HG03025 (cell line): ENCODE data around the gene TMTC1.
A peak's percentile ranks its signal among the peaks of the same experiment; 100 is the strongest.
"Not testable (repeated sequence)": the region's sequence is repeated elsewhere in the genome, so short reads cannot be mapped to it uniquely, and the experiment has no call there.

Experiments
- ATAC-seq: cut with Tn5 transposase; IDR thresholded peaks from one replicate; pipeline ENCODE4 v1.9.1; 2021; ENCODE audit warnings: mild to moderate bottlenecking, moderate library complexity; ENCODE audit not compliant: unreplicated experiment, low FRiP score

Gene TMTC1

DNA sequence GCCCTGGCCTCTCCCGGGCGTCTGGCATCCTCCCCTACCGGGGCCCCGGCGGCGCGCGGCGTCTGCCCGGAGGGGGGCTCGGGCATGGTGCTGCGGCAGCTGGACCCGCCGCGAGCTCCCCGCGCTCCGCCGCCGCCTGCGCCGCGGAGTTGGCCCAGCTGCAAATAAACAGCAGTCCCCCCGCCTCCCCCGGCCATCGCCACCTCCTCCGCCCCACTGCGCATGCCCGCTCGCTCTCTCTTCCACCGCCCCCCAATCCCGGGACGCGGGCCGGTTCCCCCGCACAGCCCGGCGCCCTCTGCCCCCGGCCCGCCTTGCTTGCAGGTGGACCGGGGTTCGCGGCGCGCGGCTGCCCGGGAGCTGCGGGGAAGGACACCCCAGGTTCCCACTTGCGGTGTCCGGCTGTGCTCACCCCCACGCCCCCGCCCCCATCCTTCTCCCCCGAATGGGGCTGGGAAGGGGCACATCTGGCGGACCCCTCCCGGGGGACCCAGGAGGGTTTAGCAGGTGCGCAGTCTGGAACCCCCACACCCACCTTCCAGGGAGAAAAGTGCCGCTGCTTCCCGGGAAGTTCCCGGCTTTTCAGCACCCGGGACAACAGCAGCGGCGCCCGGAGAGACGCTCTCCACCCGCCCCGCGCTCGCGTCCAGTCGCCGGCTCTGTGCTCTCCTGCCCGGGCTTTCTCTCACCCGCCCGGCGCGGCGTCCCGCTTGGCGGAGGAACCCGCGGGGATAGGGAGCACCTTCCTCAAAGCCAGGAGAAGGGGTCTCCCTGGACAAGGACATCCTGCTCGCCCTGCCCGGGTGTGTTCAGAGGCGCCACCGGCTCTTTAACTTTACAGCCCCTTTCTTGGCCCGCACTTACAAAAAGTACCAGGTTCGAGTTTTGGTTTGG lies at the start of gene TMTC1:
TMTC1 (minus strand) TSS at position 170 of the 894 bp plus-strand sequence. CDS start 191 bp downstream, outside the sequence.
- ATAC-seq = no peak

DNA sequence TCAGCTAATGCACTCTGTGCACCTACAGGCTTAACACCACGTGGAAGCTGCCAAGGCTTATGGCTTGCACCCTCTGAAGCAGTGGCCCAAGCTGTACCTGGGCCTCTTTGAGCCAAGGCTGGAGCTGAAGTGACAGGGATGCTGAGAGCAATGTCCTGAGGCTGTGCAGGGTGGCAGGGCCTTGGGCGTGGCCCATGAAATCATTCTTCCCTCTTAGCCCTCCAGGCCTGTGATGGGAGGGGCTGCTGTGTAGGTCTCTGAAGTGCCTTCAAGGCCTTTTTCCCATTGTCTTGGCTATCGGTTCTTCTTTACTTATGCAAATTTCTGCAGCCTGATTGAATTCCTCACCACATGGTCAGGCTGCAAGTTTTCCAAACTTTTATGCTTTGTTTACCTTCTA lies 47.4 kb upstream of the TMTC1 start:
- no peak for ATAC-seq

DNA sequence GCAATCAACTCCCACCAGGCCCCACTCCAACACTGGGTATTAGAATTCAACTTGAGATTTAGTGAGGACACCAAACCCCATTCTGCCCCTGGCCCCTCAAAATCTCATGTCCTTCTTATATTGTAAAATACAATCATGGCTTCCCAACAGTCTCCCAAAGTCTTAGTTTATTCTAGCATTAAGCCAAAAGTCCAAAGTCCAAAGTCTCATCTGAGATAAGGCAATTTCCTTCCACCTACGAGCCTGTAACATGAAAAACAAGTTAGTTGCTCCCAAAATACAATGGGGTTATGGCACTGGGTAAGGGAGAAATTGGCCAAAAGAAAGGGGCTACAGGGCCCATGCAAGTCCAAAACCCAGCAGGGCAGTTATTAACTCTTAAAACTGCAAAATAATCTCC lies 46.6 kb upstream of the TMTC1 start:
- no peak for ATAC-seq

GRCh38 chr12:29818916-29819623 lies 35.3 kb upstream of the TMTC1 start:
- no peak for ATAC-seq

GRCh38 chr12:29816874-29817725 lies 33.4 kb upstream of the TMTC1 start:
- ATAC-seq = no peak

- not testable (repeated sequence) for ATAC-seq
Measured at GRCh38 chr12:29809616-29810361, 26.0 kb upstream of the TMTC1 start.

DNA sequence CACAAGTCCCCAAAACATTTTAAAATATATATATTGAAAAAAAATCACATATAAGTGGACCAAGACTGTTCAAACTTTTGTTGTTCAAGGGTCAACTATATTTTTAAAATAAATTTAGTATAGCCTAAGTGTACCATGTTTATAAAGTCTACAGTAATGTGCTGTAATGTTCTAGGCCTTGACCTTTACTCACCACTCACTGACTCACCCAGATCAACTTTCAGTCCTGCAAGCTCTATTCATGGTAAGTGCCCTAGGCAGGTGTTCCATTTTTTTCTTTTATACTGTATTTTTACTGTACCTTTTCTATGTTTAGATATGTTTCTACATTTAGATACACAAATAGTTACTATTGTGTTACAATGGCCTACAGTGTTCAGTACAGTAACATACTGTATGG lies 23.4 kb upstream of the TMTC1 start:
- ATAC-seq = no peak

DNA sequence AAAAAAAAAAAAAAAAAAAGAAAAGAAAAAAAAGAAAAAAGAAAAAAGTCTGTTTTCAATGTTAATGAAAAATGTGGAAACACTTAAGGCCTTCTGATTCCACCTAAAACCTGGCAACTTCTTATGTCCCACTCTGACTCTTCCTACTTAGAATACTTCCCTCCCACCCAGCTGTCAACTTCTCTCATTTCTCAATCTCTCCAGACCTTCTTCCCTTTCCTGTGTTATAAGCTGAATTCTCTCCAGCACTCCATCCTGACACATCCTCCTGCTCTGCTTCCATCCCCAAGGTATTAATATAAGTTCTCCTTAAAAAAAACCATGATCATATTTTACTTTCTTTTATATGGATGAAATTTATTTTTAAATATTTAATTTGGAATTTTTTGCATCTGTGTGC lies 20.3 kb upstream of the TMTC1 start:
- no peak for ATAC-seq

- ATAC-seq = no peak
Measured at GRCh38 chr12:29799591-29799990, 15.8 kb upstream of the TMTC1 start.

DNA sequence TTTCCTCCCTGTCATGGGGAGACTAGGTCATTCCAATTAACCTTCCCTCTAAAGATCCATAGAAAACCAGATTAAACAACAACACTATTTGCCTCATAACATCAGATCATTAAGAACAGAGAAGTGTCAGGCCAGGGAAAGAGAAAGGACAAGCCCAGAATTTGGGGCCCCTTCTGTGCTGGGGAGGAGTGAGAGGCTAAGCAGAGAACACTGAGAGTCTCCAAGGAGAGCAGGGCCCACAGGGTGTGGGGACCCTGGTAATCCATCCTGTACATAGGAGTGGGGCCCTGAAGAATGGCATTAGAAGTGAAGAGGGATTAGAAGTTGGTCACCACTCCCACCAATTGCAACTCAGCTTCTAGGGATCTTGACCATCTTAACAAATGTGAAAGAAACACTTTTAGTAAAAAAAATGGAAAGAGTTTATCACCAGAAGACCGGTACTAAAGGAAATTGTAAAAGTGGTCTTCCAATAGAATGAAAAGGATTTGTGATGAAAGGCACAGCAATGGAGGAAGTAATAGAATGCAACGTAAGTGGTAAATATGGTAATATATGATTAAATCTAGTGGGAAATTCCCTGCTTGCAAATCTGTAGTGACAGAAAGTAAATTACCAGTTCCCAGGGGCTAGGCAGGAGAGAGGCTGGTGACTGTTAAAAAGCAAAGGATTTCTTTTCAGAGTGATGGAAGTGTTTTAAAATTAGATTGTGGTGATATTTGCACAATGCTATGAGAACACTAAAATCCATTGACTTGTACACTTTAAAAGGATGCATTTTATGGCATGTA lies 14.0 kb upstream of the TMTC1 start:
- no peak for ATAC-seq

DNA sequence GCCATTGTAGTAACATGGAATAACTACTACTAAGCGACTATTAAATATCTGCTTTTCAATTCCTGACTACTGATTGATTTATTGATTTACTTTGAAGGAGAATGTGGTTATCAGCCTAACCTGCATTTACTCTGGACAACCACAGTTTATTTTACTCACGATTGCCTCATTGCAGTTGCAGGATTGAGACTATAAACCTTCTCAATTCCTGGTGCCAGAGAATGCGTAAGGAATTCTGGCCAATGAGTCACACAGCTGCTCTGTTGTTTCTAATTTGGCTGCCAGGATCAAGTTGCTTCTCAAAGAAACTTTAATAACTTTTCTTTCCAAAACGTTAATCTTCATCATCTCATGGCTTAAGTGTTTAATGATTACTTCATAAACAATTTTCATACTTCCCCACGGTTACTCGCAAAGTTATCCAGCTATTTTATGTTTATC lies 13.1 kb upstream of the TMTC1 start:
- no peak for ATAC-seq

GRCh38 chr12:29795715-29796114 lies 12.0 kb upstream of the TMTC1 start:
- ATAC-seq = no peak

GRCh38 chr12:29794862-29795261 lies 11.1 kb upstream of the TMTC1 start:
- ATAC-seq = no peak

DNA sequence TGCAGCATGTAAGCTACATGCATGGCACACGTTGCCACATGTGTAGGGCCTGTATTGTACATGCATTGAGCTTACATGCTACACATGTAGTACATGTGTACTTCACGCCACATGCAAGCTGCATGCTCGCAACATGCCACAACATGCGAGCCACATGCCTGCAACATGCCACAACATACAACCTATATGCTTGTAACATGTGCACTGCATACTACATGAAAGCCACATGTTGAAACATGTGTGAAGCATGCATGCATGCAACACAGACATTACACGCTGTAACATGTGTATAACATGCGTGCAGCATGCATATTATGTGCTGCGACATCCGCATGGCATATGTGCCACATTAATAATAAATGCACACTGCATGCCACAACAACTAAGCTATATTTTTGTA lies 9.1 kb upstream of the TMTC1 start:
- ATAC-seq = no peak

DNA sequence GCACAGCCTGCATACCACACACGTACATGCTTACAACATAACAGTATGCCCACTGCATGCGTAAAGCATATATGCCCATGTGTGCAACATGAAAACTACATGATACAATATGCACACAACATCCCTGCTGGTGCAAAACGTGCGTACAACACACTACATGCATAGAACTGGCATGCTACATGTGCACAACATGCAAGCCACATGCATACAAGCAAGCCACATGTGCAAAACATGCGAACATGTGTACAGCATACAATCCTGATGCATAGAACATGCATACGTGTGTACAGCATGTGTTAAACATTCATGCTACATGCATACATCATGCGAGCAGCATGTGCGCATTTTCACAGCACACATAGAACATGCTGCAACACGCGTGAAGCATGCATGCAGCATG lies 8.4 kb upstream of the TMTC1 start:
- ATAC-seq = no peak

DNA sequence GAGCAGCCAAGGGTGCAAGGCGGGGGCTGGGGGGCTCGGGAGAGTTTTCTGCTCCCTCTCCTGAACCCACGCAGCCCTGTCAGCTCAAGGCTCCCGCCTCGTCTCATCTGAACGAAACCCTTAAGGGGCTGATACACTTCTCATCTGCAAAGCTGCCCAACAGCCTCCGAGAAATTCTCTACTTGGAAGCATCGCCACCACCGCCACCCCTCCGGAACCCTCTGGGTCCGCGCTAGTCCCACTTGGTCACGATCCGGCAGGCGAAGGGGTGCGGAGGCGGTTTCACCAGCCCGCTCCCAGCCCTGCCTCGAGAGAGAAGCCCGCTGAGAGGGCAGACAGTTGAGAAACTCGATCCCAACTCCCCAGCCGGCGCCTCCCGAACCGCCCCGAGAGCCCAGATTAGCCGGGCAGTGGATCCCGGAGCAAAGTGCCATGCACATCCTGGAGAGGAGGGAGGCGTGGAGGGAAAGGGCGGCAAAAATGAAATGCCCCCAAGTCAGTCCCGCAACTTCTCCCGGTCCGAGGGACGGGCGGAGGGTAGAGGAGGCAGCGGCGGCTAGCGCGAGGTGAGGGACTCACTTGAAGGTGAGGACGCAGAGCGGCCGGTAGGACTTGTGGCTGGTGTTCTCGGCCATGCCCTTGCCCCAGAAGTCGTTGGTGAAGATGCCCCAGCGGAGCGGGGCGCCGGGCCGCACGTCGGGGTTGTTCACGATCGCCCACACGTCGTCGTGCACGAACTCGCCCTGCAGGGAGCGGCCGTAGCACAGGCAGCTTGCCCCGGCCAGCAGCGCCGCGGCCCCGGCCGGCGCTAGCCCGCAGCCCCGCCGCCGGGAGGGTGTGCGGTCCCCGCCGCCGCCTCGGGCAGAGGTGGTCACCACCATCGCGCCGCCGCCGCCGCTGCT lies 620 bp downstream of the TMTC1 start:
- no peak for ATAC-seq

DNA sequence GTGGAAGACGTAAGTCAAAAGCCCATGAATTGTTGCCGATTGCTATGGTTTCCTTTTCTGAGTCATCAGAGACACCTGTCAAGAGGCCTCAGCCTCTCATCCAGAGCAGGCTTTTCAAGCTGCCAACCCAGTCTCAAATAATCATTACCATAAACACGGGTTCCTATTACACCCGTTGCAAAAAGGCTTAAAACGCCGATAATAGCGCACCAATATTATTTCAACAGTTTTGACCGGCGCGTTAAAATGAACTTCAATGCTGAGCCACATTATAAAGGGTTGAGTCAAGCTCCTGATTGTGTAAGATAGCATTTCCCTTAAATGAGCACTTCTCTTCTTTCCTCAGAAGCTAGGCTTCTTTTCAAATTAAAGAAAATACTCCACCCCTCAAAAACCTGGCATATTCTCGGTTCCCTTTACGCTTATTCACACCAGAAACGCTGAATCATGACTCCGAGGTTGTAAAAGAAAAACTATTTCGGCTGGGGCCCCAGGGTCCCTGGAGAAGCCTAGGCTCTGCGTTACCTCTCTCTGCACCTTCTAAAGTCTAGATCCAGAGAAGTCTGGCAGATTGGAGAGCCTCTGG lies 1.4 kb downstream of the TMTC1 start:
- peak; percentile 58 for ATAC-seq

DNA sequence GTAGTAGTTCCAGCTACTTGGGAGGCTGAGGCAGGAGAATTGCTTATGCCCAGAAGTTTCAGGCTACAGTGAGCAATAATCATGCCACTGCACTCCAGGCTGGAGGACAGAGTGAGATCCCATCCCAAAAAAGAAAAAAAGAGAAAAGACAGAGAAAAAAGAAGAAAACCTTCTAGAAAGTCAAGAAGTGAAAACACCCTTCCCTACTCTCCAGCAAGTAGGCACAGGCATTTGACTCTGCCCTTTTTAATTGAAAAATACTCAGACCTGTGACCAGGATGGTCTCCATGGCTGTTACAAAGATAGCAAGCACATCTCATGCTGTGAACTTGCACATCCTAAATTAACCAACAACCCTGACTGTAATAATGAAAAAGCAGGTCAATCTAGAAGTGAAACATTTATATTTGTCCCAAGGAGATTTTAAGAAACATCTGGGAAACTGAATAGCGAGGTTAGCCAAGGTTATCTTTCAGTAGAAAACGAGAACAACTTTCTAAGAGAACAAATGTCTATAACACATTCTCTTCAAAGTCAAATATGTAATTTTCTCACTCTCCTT lies 2.0 kb downstream of the TMTC1 start:
- ATAC-seq = peak; percentile 33
